Stimulated activated CD4-positive, alpha-beta T cell treated with anti-CD3 and anti-CD28 coated beads, Interleukin-12 subunit alpha, Interleukin-12 subunit beta, amount 100 ng/mL, for 48 hours (primary cell): ENCODE results near the gene ACYP1.
A peak's percentile ranks its signal among the peaks of the same experiment; 100 is the strongest.

Experiments used
- DNase-seq, 3 donors: peaks; one replicate each; pipeline ENCODE4 v3.0.0-alpha.2; 2020; ENCODE audit warnings: low read depth in 2 of 3, low spot score in 1 of 3

The ACYP1 gene

GRCh38 chr14:75063491-75064204, at the start of gene ACYP1:
Gene ACYP1 (minus strand): TSS chr14:75064024. CDS start chr14:75063553, 471 bp downstream.
- peak; percentile 87 to 94 (median 89) for DNase-seq

- DNase-seq = no peak
These were observed 46.1 kb upstream of the ACYP1 start for GRCh38 chr14:75109877-75110276.

DNA sequence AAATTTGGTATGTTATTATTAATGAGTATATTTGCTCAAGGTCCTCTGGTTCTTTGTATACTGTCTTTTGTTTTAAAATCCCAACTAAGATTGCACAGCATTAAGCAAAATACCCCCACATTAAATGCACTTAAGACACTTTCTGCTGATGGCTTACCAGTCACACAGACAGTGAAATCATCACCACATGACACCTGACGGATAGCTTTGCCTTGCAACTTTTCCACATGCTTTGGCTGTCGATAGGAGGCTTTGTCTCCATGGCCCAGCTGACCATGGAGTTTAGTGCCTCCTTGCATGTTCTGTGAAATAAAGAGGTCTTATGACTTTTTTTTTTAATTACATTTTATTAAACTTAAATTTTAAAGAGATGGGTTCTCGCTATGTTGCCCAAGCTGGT, 43.4 kb upstream of the ACYP1 start:
- no peak for DNase-seq

DNA sequence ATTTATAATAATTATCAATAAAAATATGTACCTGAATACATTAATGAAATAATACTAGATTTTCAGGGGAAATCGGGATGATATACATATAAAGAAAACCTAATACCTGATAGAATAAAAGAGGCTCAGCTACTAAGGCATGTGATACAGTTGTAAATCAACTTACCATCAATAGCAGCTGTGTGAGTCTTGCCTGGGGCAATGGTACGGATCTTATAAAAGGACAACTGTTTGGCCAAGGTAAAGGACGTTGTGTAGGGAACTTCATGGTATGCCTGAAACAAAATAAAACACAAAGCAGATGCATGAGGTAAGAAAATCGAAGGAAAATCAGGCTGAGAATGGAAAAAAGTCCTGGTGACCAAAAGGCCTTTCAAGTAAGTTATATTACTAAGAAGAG, 37.7 kb upstream of the ACYP1 start:
- DNase-seq = no peak

DNA sequence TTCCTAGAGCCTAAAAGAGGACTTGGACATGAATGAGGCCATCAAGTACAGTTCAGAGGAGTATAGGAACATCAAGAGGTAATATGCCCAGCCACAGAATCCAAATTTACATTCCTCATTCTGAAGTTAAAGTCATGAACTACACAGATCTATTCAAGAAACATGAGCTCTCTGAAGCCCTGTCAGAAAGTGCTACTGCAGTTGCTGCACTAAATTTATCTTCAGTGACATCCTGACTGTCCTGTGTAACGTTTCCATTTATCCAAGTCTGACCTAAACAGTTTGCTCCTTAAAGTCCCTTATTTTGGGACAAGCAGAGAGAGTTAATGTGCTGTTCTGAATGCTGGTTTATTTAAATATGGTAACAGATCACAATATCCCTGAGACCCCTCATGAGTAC, 34.9 kb upstream of the ACYP1 start:
- no peak for DNase-seq

- no peak for DNase-seq
These were observed 34.4 kb upstream of the ACYP1 start for GRCh38 chr14:75098212-75098611.

- DNase-seq = no peak
These were observed 33.1 kb upstream of the ACYP1 start for GRCh38 chr14:75096959-75097358.

GRCh38 chr14:75095690-75096089, 31.9 kb upstream of the ACYP1 start:
- no peak for DNase-seq

DNA sequence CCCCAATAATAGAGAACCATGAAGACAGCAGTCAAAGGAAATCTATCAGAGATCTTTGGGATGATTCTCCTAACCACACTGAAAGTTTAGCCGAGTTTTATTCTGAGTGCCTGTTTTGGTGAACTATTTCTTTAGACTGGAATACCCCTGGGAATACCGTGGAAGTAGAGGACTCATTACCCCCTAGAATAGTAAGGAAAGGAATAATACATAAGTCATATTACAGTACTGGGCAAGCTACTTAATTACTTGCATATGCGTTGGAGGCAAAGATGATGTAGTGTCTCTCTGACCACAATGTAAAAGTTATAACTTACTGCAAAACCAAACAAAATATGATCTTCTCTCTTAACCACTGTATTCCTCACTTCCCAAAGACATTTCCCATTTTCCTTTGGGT, 31.1 kb upstream of the ACYP1 start:
- DNase-seq = no peak

- DNase-seq = no peak
These were observed 28.9 kb upstream of the ACYP1 start for GRCh38 chr14:75092698-75093097.

DNA sequence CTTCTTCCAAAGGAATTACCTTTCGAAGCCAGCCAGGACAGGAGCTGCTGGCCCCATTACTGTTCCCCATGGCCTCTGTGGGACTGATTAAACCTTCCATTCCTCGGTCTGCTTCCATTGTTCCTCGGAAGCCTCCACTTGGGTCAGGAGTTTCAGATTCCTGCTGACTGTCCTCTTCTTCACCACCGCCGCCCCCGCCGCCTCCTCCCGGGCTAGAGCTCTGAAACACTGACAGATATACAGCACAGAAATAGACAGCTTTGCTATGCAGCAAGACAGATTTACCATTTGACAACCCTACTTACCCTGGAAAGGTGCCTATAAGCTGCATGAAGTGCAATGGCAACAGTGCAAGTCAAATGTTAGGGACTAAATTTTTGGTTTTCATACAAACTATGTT, 27.4 kb upstream of the ACYP1 start:
- DNase-seq = no peak

DNA sequence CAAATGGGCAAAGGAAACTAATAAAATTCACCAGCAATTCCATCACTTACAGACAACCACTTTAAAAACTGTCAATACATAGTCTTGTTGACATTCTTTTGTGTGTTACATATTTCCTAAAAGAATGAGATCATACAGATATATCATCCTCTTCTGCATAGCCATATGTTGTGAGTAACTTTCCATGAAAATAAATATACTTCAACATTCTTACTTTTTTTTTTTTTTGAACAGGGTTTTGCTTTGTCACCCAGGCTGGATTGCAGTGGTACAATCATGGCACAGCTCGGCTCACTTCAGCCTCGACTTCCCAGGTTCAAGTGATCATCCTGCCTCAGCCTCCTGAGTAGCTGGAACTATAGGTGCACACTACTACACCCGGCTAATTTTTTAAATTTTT, 26.5 kb upstream of the ACYP1 start:
- no peak for DNase-seq

GRCh38 chr14:75088566-75089373, 24.9 kb upstream of the ACYP1 start:
- peak in 2 of 3 donors; percentile 11 to 51 for DNase-seq

GRCh38 chr14:75088153-75088552, 24.3 kb upstream of the ACYP1 start:
- DNase-seq = no peak

DNA sequence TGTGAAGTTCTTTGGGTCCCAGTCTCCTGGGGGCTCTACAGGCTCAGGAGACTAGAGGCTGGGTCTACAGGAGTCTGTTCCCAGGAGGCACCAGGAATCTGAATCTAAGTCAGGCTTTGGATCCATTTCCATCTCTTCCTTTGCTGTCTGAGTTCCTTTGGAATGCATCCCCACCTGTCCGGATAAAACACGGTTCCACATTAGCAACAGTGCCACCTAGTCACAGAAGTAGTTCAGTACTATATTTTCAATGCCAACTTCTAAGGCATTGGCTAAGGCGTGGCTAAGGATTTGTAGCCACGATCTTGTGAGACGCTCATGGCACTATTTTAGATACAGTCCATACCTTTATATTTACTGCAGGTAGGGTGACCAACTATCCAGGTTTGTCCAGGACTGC, 20.7 kb upstream of the ACYP1 start:
- DNase-seq = no peak

- DNase-seq = no peak
These were observed 19.4 kb upstream of the ACYP1 start for GRCh38 chr14:75083271-75083670.

- DNase-seq = no peak
These were observed 17.9 kb upstream of the ACYP1 start for GRCh38 chr14:75081660-75082229.

GRCh38 chr14:75079521-75079920, 15.7 kb upstream of the ACYP1 start:
- DNase-seq = no peak

DNA sequence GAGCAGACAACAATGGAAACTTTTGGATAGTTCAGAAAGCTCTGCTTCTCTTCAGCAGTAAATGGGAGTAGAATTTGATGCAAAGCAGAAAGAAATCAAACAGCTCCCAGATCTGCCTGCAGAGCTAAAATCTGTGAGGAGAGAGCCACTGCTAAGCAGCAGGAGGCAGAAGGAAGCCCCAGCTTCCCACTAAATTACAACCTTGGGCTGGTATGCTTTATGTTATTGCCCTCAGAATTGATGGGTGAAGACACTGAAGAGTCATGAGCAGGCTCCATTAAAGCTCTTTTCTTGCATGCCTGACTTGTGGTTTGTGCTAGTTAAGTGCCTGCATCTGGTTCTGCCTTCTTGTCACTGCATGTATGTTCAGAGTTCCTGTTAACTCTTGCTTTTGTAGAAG, 14.0 kb upstream of the ACYP1 start:
- DNase-seq = no peak

- no peak for DNase-seq
These were observed 6.6 kb upstream of the ACYP1 start for GRCh38 chr14:75070383-75070782.

DNA sequence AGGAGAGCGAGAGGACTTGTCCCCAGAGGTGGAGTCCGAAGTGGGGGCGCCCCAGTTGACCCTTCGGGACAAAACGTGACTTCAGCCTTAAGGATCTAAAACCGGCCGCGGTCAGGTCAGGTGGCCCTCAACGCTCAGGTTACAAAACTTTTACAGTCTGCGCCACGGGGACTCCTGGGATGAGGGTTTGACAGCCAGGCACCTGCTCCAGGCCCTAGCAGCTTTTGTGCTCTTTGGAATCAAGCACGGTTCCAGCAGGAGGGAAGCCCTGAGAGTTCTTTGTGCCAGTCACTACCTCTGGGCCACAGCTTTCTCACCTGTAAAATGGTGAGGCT, 6.0 kb upstream of the ACYP1 start:
- no peak for DNase-seq

- DNase-seq = peak; percentile 45 to 76 (median 58)
These were observed 5.4 kb upstream of the ACYP1 start, which contains the start of gene ZC2HC1C for GRCh38 chr14:75069121-75069810. Gene ZC2HC1C (plus strand): TSS chr14:75069641. CDS start chr14:75070574, 933 bp downstream.
